ENCODE results near the gene MYBPH.

Gene MYBPH

GRCh38 chr1:203133970-203134725, 41.5 kb downstream of the MYBPH start:
- DNase-seq (ENCODE audit: low spot score): no peak
- TF ChIP-seq CTCF (IDR thresholded peaks at IDR 0.05; ENCODE audit: extremely low read depth, missing control alignments): no peak

GRCh38 chr1:203131548-203132200, 44.0 kb downstream of the MYBPH start:
- no peak for TF ChIP-seq CTCF (IDR thresholded peaks at IDR 0.05; ENCODE audit: extremely low read depth, missing control alignments)
- DNase-seq (ENCODE audit: low spot score): no peak

GRCh38 chr1:203130358-203130985, 45.2 kb downstream of the MYBPH start:
- no peak for DNase-seq (ENCODE audit: low spot score)
- TF ChIP-seq CTCF (IDR thresholded peaks at IDR 0.05; ENCODE audit: extremely low read depth, missing control alignments): no peak

GRCh38 chr1:203129501-203130231, 46.0 kb downstream of the MYBPH start:
- no peak for TF ChIP-seq CTCF (IDR thresholded peaks at IDR 0.05; ENCODE audit: extremely low read depth, missing control alignments)

GRCh38 chr1:203128716-203129500, 46.7 kb downstream of the MYBPH start:
- TF ChIP-seq CTCF (IDR thresholded peaks at IDR 0.05; ENCODE audit: extremely low read depth, missing control alignments): no peak
- DNase-seq (ENCODE audit: low spot score): no peak

More at GRCh38 chr1:203129501-203130231, 46.0 kb downstream of the MYBPH start:
- no peak for DNase-seq (ENCODE audit: low spot score)

GRCh38 chr1:203128431-203128715, 47.3 kb downstream of the MYBPH start:
- no peak for TF ChIP-seq CTCF (IDR thresholded peaks at IDR 0.05; ENCODE audit: extremely low read depth, missing control alignments)
- no peak for DNase-seq (ENCODE audit: low spot score)
